ENCODE results near the gene XNDC1N. TPM values are rescaled to one million over a fixed set of nuclear protein-coding genes. Genes with fewer than 3 reads are reported as not detected.

The XNDC1N gene
- total RNA-seq, 1 donor from 2014 or later, result not detected

DNA sequence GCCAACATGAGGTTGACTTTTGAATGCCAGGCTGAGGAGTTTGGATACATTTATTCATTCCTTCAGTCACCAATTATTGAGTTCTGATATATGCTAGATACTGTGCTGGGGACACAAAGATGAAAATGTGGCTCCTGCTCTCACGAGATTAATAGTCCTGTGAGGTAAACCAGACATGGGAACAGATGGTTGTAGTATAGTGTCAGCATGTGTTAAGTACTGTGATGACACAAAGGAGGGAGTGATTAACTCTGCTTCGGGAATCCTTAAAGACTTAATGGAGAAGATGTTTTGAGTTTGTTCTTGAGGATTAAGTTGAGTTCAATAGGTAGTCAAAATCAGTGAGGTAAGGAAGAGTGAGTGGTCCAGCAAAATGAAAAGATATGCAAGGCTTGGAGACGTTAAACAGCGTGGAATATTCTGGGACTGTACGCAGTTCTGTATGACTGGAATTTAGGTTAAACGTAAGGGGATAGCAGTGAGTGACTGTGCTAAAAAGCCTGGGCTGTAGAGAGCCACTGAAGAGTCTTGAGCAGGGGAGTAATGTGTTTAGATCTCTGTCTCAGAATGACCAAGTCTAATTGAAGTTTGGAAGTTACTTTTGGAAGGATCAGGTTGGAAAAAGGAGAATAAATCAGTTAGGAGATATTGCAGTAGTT is 12.3 kb upstream of the XNDC1N start:
- no peak for DNase-seq (ENCODE audit: low spot score in 2 of 2)
- H3K4me1 ChIP-seq, result peaks cover 0 to 17% of the 10 kb centered on the region in 2 donors
- TF ChIP-seq, protein P1, sequence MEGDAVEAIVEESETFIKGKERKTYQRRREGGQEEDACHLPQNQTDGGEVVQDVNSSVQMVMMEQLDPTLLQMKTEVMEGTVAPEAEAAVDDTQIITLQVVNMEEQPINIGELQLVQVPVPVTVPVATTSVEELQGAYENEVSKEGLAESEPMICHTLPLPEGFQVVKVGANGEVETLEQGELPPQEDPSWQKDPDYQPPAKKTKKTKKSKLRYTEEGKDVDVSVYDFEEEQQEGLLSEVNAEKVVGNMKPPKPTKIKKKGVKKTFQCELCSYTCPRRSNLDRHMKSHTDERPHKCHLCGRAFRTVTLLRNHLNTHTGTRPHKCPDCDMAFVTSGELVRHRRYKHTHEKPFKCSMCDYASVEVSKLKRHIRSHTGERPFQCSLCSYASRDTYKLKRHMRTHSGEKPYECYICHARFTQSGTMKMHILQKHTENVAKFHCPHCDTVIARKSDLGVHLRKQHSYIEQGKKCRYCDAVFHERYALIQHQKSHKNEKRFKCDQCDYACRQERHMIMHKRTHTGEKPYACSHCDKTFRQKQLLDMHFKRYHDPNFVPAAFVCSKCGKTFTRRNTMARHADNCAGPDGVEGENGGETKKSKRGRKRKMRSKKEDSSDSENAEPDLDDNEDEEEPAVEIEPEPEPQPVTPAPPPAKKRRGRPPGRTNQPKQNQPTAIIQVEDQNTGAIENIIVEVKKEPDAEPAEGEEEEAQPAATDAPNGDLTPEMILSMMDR (IDR thresholded peaks at IDR 0.05), result no peak
- H3K27ac ChIP-seq, result no peak overlapping the region
- no peaks in the 10 kb centered on the region for H3K9me3 ChIP-seq
- H3K27me3 ChIP-seq, result no peaks in the 10 kb centered on the region
- H3K36me3 ChIP-seq, result no peaks in the 10 kb centered on the region
- intact Hi-C loops (cut with DNase I), result no loop called here
- no peak overlapping the region for H3K4me3 ChIP-seq

GRCh38 chr11:71937826-71938225 is 9.4 kb upstream of the XNDC1N start:
- H3K4me1 ChIP-seq, result peaks cover 0 to 19% of the 10 kb centered on the region in 2 donors
- DNase-seq (ENCODE audit: low spot score in 2 of 2), result peak in 1 of 2 donors; percentile 68

GRCh38 chr11:71936825-71937224 is 8.4 kb upstream of the XNDC1N start:
- Histone ChIP-seq H3K27ac (peak overlapping the region; percentile 77 to 81), H3K27me3 (no peaks in the 10 kb centered on the region), H3K4me1 (peaks cover 0 to 19% of the 10 kb centered on the region in 2 donors), H3K9me3 (no peaks in the 10 kb centered on the region), H3K4me3 (no peak overlapping the region), H3K36me3 (no peaks in the 10 kb centered on the region)
- DNase-seq (ENCODE audit: low spot score in 2 of 2), result no peak
- intact Hi-C loops (cut with DNase I), result loop anchor here (10.0 kb wide), 1 partner anchor 482 kb away; the partner anchor contains the start of gene NADSYN1
- TF ChIP-seq, protein P1 (IDR thresholded peaks at IDR 0.05), result no peak

More at GRCh38 chr11:71937826-71938225, 9.4 kb upstream of the XNDC1N start:
- TF ChIP-seq, protein P1 (IDR thresholded peaks at IDR 0.05), result no peak
- Histone ChIP-seq H3K27ac (peak overlapping the region; percentile 77 to 81), H3K36me3 (no peaks in the 10 kb centered on the region), H3K4me3 (peak overlapping the region in 1 of 2 donors; percentile 23), H3K27me3 (no peaks in the 10 kb centered on the region), H3K9me3 (no peaks in the 10 kb centered on the region)
- intact Hi-C loops (cut with DNase I), result loop anchor here (10.0 kb wide), 1 partner anchor 483 kb away; the partner anchor contains the start of gene NADSYN1

GRCh38 chr11:71935338-71935925 is 7.0 kb upstream of the XNDC1N start:
- Histone ChIP-seq H3K4me3 (no peak overlapping the region), H3K9me3 (no peaks in the 10 kb centered on the region), H3K27ac (no peak overlapping the region), H3K27me3 (no peaks in the 10 kb centered on the region), H3K4me1 (peaks cover 0 to 19% of the 10 kb centered on the region in 2 donors), H3K36me3 (no peaks in the 10 kb centered on the region)
- TF ChIP-seq, protein P1 (IDR thresholded peaks at IDR 0.05), result no peak
- DNase-seq (ENCODE audit: low spot score in 2 of 2), result no peak
- intact Hi-C loops (cut with DNase I), result loop anchor here (10.0 kb wide), 1 partner anchor 481 kb away; the partner anchor contains the start of gene NADSYN1

DNA sequence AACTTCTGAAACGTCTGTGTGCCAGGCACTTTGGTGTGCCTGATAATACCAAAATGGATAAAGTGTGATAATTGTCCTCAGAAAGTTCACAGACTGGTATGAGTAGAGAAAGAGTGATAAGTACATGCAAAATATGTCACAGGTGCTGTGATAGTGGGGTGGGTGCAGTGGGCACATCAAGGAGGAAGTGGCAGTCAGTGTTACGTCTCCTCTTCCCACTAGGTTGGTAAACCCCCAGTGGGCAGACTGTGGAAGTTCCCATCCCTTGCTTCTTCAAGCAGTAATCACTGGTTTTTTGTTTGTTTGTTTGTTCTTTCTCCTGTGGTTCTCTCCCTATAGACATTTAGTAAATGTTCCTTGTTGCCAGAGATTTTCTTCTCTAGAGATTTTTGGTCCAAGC is 5.8 kb upstream of the XNDC1N start:
- intact Hi-C loops (cut with DNase I), result loop anchor here (10.0 kb wide), 1 partner anchor 479 kb away; the partner anchor contains the start of gene NADSYN1
- TF ChIP-seq, protein P1 (IDR thresholded peaks at IDR 0.05), result no peak

More for the DNA sequence above, 5.8 kb upstream of the XNDC1N start:
- peak overlapping the region in 1 of 2 donors; percentile 43 for H3K27ac ChIP-seq
- no peak for DNase-seq (ENCODE audit: low spot score in 2 of 2)
- peaks cover 0 to 21% of the 10 kb centered on the region in 2 donors for H3K4me1 ChIP-seq
- H3K36me3 ChIP-seq, result no peaks in the 10 kb centered on the region
- no peaks in the 10 kb centered on the region for H3K9me3 ChIP-seq
- H3K27me3 ChIP-seq, result no peaks in the 10 kb centered on the region
- H3K4me3 ChIP-seq, result no peak overlapping the region
